Activated CD8-positive, alpha-beta T cell treated with anti-CD3 and anti-CD28 coated beads for 36 hours (primary cell): ENCODE measurements around the gene WARS2. TPM values are rescaled to one million over a fixed set of nuclear protein-coding genes. Genes with fewer than 3 reads are reported as not detected.

Source experiments
- ATAC-seq: fragments of 200-7000 bp; cut with Tn5 transposase; one replicate; pipeline ENCODE4 v1.10.0; 2021; ENCODE audit warnings: mild to moderate bottlenecking, moderate library complexity
- CTCF ChIA-PET: fragments of 350-600 bp; sonication (Branson Sonifier 250); formaldehyde crosslinking; loops from one replicate; lab custom pipeline; 2021; ENCODE audit warnings: antibody characterized with exemption; lab: Charles Lee
- POLR2A ChIA-PET: fragments of 350-600 bp; sonication (Branson Sonifier 250); formaldehyde crosslinking; loops from one replicate; lab custom pipeline; 2021; ENCODE audit warnings: antibody characterized with exemption; lab: Charles Lee
- DNase-seq: peaks from one replicate; pipeline ENCODE4 v3.0.0-alpha.2; 2020
- H3K27ac Mint-ChIP-seq: one replicate; pipeline ENCODE4 v1.8.0; 2021; ENCODE audit warnings: mild to moderate bottlenecking, mixed read lengths
- H3K27me3 Mint-ChIP-seq: one replicate; pipeline ENCODE4 v1.8.0; 2021; ENCODE audit warnings: mixed read lengths
- H3K36me3 Mint-ChIP-seq: one replicate; pipeline ENCODE4 v1.8.0; 2021; ENCODE audit warnings: low read depth, mixed read lengths
- H3K4me1 Mint-ChIP-seq: one replicate; pipeline ENCODE4 v1.8.0; 2021; ENCODE audit warnings: low read depth, mixed read lengths
- H3K4me3 Mint-ChIP-seq: one replicate; pipeline ENCODE4 v1.8.0; 2021; ENCODE audit warnings: mild to moderate bottlenecking, moderate library complexity, mixed read lengths
- H3K9me3 Mint-ChIP-seq: one replicate; pipeline ENCODE4 v1.8.0; 2021; ENCODE audit warnings: mixed read lengths
- CTCF ChIP-seq: fragments of 200-600 bp; IDR thresholded peaks from one replicate; pipeline ENCODE4 v1.8.0; 2022; ENCODE audit warnings: antibody characterized with exemption, mild to moderate bottlenecking
- intact Hi-C: fragments of 100-400 bp; cut with micrococcal nuclease; formaldehyde crosslinking; loops from one replicate; pipeline ENCODE4 v1.10.0; 2022
- total RNA-seq, 2 experiments: library from RNA; stranded (reverse); gene quantifications; one replicate each; pipeline ENCODE4 v1.2.3, GENCODE V29; 2021

WARS2 gene
- total RNA-seq, 2 experiments from 2014 or later = 22.3 to 23.7 TPM

- Mint-ChIP-seq H3K4me3 (no peak overlapping the region), H3K27ac (no peak overlapping the region), H3K4me1 (peaks cover 17% of the 10 kb centered on the region), H3K36me3 (peaks cover 12% of the 10 kb centered on the region), H3K9me3 (peaks cover 5% of the 10 kb centered on the region), H3K27me3 (peaks cover 81% of the 10 kb centered on the region)
- POLR2A ChIA-PET = no interaction called here
- no peak for TF ChIP-seq CTCF
- DNase-seq (no peak), ATAC-seq (no peak)
- CTCF ChIA-PET = interaction anchor here (1.1 kb wide), 1 partner anchor 19 kb away, joined by 3 read pairs; no protein-coding TSS in a partner anchor
- intact Hi-C loops = no loop called here
Observed at GRCh38 chr1:119003413-119004128, 136.9 kb downstream of the WARS2 start.

- intact Hi-C loops = no loop called here
- Mint-ChIP-seq H3K4me1 (peaks cover 12% of the 10 kb centered on the region), H3K27me3 (peaks cover 77% of the 10 kb centered on the region), H3K36me3 (peaks cover 8% of the 10 kb centered on the region), H3K4me3 (no peak overlapping the region), H3K27ac (no peak overlapping the region), H3K9me3 (peaks cover 4% of the 10 kb centered on the region)
- TF ChIP-seq CTCF = no peak
- DNase-seq (no peak), ATAC-seq (no peak)
- POLR2A ChIA-PET = no interaction called here
- CTCF ChIA-PET = no interaction called here
Observed at GRCh38 chr1:119002028-119002686, 138.3 kb downstream of the WARS2 start.

GRCh38 chr1:119001181-119002027, 139.0 kb downstream of the WARS2 start:
- no peak for ATAC-seq
- ChIA-PET CTCF (no interaction called here), POLR2A (no interaction called here)
- TF ChIP-seq CTCF = no peak
- Mint-ChIP-seq H3K27ac (no peak overlapping the region), H3K36me3 (peaks cover 6% of the 10 kb centered on the region), H3K9me3 (peaks cover 4% of the 10 kb centered on the region), H3K27me3 (peaks cover 79% of the 10 kb centered on the region), H3K4me1 (peaks cover 12% of the 10 kb centered on the region), H3K4me3 (no peak overlapping the region)
- DNase-seq = no peak
- intact Hi-C loops = no loop called here

- ChIA-PET CTCF (no interaction called here), POLR2A (no interaction called here)
- peak; percentile 49 for DNase-seq
- no peak overlapping the region for H3K4me3 Mint-ChIP-seq
- H3K9me3 Mint-ChIP-seq = peaks cover under 1% of the 10 kb centered on the region
- intact Hi-C loops = no loop called here
- peaks cover 10% of the 10 kb centered on the region for H3K4me1 Mint-ChIP-seq
- ATAC-seq = no peak
- H3K36me3 Mint-ChIP-seq = peaks cover 1% of the 10 kb centered on the region
- no peak overlapping the region for H3K27ac Mint-ChIP-seq
- H3K27me3 Mint-ChIP-seq = peaks cover 78% of the 10 kb centered on the region
- TF ChIP-seq CTCF = no peak
Observed at GRCh38 chr1:119000371-119001180, 139.9 kb downstream of the WARS2 start.
